GM19238 (cell line): ENCODE results near the gene HHAT.

Source experiments
- DNase-seq: peaks from one replicate; pipeline ENCODE4 v3.0.0; 2011; ENCODE audit warnings: low spot score; ENCODE audit not compliant: insufficient read length

Gene HHAT

GRCh38 chr1:210706246-210706645 lies 377.5 kb downstream of the HHAT start:
- no peak for DNase-seq

GRCh38 chr1:210707300-210708240 lies 378.9 kb downstream of the HHAT start:
- no peak for DNase-seq

GRCh38 chr1:210709701-210710100 lies 381.0 kb downstream of the HHAT start:
- no peak for DNase-seq

GRCh38 chr1:210711825-210712612 lies 383.3 kb downstream of the HHAT start:
- no peak for DNase-seq

- no peak for DNase-seq
These were observed 386.4 kb downstream of the HHAT start for GRCh38 chr1:210715072-210715471.

GRCh38 chr1:210722410-210723081 lies 393.8 kb downstream of the HHAT start:
- no peak for DNase-seq

GRCh38 chr1:210723646-210724045 lies 394.9 kb downstream of the HHAT start:
- DNase-seq = no peak

- no peak for DNase-seq
These were observed 396.1 kb downstream of the HHAT start for GRCh38 chr1:210724768-210725167.
